HG02981 (cell line): ENCODE data around the gene IRF7.

Experiments used
- ATAC-seq: cut with Tn5 transposase; IDR thresholded peaks from one replicate; pipeline ENCODE4 v1.9.1; 2021; ENCODE audit warnings: mild to moderate bottlenecking, moderate library complexity; ENCODE audit not compliant: unreplicated experiment

Gene IRF7

DNA sequence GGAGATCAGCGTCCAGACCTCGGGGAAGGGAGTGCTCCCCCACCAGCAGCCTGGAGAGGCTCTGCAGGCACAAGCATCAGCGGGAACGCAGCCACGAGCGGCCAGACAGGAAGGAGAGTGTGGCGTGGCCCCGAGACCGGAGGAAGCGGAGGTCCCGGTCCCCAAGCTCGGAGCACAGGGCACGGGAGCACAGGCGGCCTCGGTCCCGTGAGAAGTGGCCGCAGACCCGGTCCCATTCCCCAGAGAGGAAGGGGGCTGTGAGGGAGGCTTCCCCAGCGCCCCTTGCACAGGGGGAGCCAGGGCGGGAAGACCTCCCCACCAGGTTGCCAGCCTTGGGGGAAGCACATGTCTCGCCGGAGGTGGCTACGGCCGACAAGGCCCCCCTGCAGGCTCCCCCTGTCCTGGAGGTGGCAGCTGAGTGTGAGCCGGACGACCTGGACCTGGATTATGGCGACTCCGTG, 6.9 kb downstream of the IRF7 start:
- ATAC-seq = no peak

DNA sequence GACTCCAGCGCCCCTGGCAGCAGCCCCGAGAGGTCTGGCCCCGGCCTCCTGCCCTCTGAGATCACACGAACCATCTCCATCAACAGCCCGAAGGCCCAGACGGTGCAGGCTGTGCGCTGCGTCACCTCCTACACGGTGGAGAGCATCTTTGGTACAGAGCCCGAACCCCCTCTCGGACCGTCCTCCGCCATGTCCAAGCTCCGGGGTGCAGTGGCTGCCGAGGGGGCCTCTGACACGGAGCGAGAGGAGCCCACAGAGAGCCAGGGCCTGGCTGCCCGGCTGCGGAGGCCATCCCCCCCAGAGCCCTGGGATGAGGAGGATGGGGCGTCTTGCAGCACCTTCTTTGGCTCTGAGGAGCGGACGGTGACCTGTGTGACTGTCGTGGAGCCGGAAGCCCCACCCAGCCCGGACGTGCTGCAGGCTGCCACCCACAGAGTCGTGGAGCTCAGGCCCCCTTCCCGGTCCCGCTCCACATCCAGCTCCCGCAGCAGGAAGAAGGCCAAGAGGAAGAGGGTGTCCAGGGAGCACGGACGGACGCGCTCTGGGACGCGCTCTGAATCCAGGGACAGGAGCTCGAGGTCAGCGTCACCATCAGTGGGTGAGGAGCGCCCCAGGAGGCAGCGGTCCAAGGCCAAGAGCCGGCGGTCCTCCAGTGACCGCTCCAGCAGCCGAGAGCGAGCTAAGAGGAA, 7.6 kb downstream of the IRF7 start:
- ATAC-seq = no peak

DNA sequence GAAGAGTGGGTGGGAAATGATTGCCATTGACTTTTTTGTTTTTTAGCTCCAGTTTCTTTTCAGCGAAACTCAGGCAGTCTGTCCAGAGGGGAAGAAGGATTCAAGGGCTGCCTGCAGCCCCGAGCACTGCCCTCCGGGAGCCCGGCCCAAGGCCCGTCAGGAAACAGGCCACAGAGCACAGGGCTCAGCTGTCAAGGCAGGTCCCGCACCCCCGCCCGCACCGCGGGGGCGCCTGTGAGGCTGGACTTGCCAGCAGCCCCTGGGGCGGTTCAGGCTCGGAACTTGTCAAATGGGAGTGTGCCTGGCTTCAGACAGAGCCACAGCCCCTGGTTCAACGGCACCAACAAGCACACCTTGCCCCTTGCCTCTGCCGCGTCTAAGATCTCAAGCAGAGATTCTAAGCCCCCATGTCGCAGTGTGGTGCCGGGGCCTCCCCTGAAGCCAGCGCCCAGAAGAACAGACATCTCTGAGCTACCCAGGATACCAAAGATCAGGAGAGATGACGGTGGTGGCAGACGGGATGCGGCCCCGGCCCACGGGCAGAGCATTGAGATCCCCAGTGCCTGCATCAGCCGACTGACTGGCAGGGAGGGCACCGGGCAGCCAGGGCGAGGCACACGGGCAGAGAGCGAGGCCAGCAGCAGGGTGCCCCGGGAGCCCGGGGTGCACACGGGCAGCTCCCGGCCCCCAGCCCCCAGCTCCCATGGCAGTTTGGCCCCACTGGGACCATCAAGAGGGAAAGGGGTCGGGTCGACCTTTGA, 8.6 kb downstream of the IRF7 start:
- no peak for ATAC-seq

DNA sequence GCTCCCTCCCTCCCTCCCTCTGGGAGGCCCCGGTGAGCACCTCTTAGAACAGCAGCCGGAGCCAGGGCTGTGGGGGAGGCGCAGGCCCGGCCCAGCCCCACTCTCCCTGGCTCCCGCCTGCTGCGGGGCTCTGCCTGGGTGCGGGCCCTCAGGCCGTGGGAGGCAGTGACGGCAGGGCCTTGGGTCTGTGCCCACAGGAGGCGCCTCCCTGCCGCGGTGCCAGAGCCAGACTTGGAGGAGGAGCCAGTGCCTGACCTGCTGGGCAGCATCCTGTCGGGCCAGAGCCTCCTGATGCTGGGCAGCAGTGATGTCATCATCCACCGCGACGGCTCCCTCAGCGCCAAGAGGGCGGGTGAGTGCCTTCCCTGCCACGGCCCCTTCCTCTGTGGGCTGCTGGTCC, 9.5 kb downstream of the IRF7 start:
- ATAC-seq = no peak

- no peak for ATAC-seq
These were observed 10.2 kb downstream of the IRF7 start for GRCh38 chr11:605286-606129.

GRCh38 chr11:603154-603553, 12.6 kb downstream of the IRF7 start:
- ATAC-seq = no peak

GRCh38 chr11:601573-602245, 14.0 kb downstream of the IRF7 start:
- no peak for ATAC-seq

DNA sequence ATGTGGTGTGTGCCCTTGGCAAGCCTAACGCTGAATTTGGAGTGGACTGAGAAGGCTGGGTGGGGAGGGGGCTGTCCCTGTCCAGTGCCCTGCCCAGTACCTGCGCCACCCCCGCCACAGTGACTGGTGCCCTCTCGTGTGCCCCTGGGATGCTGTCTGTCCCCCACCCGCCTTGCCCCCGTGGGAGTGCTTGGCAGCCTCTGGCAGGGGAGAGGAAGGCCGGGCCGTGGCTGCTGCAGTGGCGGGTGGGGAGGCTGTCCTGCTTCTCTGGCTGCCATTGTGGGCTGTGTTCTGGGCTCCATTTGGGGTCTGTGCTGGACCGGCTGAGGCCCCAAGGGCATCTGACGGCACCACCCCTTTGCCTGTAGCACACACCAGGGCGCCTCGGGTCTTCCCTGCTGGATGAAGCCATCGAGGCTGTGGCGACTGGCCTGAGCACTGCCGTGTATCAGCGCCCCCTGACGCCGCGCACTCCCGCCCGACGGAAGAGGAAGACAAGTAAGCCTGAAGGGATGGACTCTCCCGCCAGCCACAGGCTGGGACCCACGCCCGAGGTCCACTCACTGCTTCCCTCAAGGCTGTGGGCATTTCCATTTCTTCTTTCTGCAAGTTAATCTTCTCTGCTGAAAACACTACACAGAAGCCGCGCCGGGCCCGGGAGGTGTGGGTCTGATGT, 17.6 kb downstream of the IRF7 start:
- no peak for ATAC-seq

DNA sequence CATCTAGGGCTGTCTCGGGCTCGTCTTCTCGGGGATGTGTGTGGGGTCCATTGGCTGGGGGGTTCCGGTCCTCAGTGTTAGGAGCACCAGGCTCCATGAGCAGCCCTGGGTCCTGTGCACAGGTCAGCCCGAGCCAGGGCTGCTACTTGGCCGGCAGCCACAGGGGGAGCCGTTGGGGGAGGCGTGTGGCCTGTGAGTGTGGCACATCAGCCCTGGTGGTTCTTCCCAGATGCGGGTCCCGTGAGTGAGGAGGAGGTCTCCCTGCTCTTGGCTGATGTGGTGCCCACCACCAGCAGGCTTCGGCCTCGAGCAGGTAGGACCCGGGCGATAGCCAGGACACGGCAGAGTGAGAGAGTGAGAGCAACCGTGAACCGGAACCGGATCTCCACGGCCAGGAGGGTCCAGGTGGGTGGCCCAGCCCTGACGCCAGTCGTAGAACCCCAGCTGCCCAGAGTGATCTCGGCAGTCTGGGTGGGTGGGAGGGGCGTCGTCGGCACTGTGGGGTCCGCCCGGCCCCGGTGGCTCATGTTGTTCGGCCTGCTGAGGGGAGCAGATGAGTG, 18.5 kb downstream of the IRF7 start:
- ATAC-seq = no peak

- no peak for ATAC-seq
These were observed 19.4 kb downstream of the IRF7 start for GRCh38 chr11:596374-596773.

GRCh38 chr11:595400-595799, 20.4 kb downstream of the IRF7 start:
- ATAC-seq = no peak

DNA sequence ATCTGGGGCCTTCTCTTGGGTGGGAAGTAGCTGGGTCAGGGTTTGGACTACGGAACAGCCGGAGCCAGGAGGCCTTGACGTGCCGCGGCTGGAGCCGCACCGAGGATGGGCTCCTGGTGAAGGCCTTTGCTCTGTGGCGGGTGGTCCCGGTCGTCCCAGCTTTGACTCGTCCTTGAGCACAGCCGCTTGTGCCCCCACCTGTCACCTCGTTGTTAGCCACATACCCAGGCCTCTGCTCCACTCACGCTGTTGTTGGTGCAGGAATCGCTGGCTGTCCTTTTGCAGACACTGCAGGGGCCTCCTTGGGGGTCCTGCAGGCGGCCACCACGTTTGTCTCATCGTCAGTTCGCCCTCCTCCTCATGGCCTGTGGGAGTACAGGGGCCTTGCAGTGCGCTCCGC, 22.4 kb downstream of the IRF7 start:
- no peak for ATAC-seq

DNA sequence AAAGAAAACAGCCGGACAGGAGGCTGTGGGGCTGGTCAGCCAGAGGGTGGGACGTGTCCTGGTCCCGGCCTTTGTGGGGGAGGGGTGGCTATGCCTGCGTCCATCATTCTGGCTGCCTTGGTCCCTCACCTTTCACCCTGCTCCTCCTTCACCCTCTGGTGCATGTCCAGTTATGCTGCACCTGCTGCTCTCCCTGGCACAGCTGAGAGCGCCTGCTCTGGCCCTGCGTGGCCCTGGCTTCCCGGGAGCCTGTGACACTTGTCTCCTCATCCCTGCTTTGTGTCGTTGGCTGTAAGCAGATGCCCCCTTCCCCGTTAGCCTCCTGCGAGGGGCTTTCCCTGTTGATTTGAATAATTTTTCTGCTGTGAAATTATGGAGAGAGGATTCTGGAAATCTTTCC, 22.8 kb downstream of the IRF7 start:
- no peak for ATAC-seq

DNA sequence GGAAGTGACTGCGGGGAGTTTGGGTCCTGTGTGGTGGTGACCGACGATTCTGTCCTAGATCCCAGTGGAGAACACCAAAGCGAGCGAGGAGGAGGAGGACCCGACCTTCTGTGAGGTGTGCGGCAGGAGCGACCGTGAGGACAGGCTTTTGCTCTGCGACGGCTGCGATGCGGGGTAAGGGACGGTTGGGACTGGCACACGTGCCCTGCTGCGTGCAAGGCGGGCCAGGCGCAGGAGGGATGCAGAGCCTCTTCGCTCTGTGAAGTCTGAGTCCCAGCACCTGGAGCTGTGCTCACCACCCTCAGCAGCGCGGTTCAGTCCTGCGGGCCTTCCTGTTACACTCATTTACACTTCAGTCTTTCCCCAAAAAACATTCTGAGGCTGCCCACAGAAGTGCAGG, 23.2 kb downstream of the IRF7 start:
- no peak for ATAC-seq

- ATAC-seq = no peak
These were observed 24.8 kb downstream of the IRF7 start for GRCh38 chr11:590997-591396.

DNA sequence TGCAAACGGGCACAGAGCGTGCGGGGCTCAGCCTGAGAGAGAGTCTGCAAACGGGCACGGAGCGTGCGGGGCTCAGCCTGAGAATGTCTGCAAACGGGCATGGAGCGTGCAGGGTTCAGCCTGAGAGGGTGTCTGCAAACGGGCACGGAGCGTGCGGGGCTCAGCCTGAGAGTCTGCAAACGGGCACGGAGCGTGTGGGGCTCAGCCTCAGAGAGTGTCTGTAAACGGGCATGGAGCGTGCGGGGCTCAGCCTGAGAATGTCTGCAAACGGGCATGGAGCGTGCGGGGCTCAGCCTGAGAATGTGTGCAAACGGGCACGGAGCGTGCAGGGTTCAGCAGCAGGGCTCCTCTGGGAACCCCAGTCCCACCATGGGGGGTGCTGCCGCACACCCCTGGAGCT, 26.0 kb downstream of the IRF7 start:
- no peak for ATAC-seq

- no peak for ATAC-seq
These were observed 27.8 kb downstream of the IRF7 start for GRCh38 chr11:587978-588380.

DNA sequence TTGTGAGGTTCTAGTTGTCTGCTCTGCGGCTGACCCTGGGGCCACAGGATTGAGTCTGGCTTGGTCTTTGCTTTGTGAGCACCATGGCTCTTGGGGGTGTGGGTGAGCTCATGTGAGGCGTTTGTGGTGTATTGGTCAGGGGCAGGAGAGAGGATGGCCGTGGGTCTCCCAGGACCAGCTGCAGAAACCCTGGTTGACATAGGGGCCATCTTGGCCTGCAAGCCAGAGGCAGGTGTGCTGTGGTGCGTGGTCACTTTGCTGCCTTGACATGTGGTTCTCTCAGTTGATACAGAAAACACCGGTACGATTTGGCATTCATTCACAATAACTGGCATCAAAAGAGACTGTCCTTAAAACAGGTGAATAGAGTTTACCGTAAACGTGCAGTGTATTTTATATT, 28.2 kb downstream of the IRF7 start:
- ATAC-seq = no peak

- no peak for ATAC-seq
These were observed 29.1 kb downstream of the IRF7 start for GRCh38 chr11:586376-587316.
